Skeletal muscle tissue (tissue), 4 donors: ENCODE measurements around the gene GNAO1. TPM values are rescaled to one million over a fixed set of nuclear protein-coding genes. Genes with fewer than 3 reads are reported as not detected.
A peak's percentile ranks its signal among the peaks of the same experiment; 100 is the strongest.

Experiments
- H3K27ac ChIP-seq: one replicate; pipeline ENCODE4 v1.7.0; 2013; ENCODE audit warnings: mild to moderate bottlenecking, low read depth, low read length, inconsistent platforms
- H3K27me3 ChIP-seq, 3 donors: one replicate each; pipeline ENCODE4 v1.7.0; 2013; ENCODE audit warnings: low read length in 3 of 3; ENCODE audit not compliant: control insufficient read depth in 3 of 3, insufficient read depth in 3 of 3
- H3K36me3 ChIP-seq, 3 donors: one replicate each; pipeline ENCODE4 v1.7.0; 2013; ENCODE audit warnings: low read length in 3 of 3; ENCODE audit not compliant: control insufficient read depth in 3 of 3, insufficient read depth in 3 of 3
- H3K4me1 ChIP-seq, 3 donors: one replicate each; pipeline ENCODE4 v1.7.0; 2013; ENCODE audit warnings: low read length in 3 of 3, mild to moderate bottlenecking in 3 of 3; ENCODE audit not compliant: control insufficient read depth in 3 of 3, insufficient read depth in 3 of 3
- H3K4me3 ChIP-seq, 3 donors: one replicate each; pipeline ENCODE4 v1.7.0; 2013; ENCODE audit warnings: low read length in 3 of 3
- H3K9ac ChIP-seq, 3 donors: one replicate each; pipeline ENCODE4 v1.7.0; 2013; ENCODE audit warnings: low read length in 3 of 3, mild to moderate bottlenecking in 3 of 3, moderate library complexity in 2 of 3, low read depth in 1 of 3
- H3K9me3 ChIP-seq, 3 donors: one replicate each; pipeline ENCODE4 v1.7.0; 2013; ENCODE audit warnings: low read length in 3 of 3; ENCODE audit not compliant: control insufficient read depth in 3 of 3
- total RNA-seq: library from RNA; depleted of rRNA; stranded (reverse); fragments of >200 nt; gene quantifications from one replicate; pipeline ENCODE4 v1.2.3, GENCODE V29; 2014
- donor health status: Osteomylitis.

GNAO1 gene
- total RNA-seq, 1 donor from 2014 or later = under 0.01 TPM

GRCh38 chr16:56355786-56356275, 164.5 kb downstream of the GNAO1 start:
- Histone ChIP-seq H3K9me3 (no peaks in the 10 kb centered on the region), H3K4me1 (peaks cover 23 to 34% (median 23%) of the 10 kb centered on the region in 3 donors), H3K27ac (no peak overlapping the region), H3K36me3 (no peaks in the 10 kb centered on the region), H3K4me3 (peak overlapping the region; percentile 15 to 63 (median 47)), H3K27me3 (no peaks in the 10 kb centered on the region), H3K9ac (peak overlapping the region; percentile 67 to 82 (median 69))

GRCh38 chr16:56356276-56357240, 165.3 kb downstream of the GNAO1 start:
- peak overlapping the region; percentile 47 to 69 (median 63) for H3K4me3 ChIP-seq
- peak overlapping the region; percentile 67 to 82 (median 69) for H3K9ac ChIP-seq
- peaks cover 23 to 34% (median 23%) of the 10 kb centered on the region in 3 donors for H3K4me1 ChIP-seq
- H3K9me3 ChIP-seq = no peaks in the 10 kb centered on the region
- no peaks in the 10 kb centered on the region for H3K36me3 ChIP-seq
- H3K27ac ChIP-seq = peak overlapping the region; percentile 38
- no peaks in the 10 kb centered on the region for H3K27me3 ChIP-seq

- Histone ChIP-seq H3K9ac (peak overlapping the region in 2 of 3 donors; percentile 67 to 69), H3K27me3 (no peaks in the 10 kb centered on the region), H3K4me3 (peak overlapping the region in 2 of 3 donors; percentile 47 to 69), H3K9me3 (no peaks in the 10 kb centered on the region), H3K27ac (peak overlapping the region; percentile 38), H3K36me3 (peaks cover 4% of the 10 kb centered on the region in 3 donors), H3K4me1 (peaks cover 23 to 34% (median 23%) of the 10 kb centered on the region in 3 donors)
These were observed 166.0 kb downstream of the GNAO1 start for GRCh38 chr16:56357241-56357764.

- Histone ChIP-seq H3K27ac (peak overlapping the region; percentile 38), H3K4me1 (peaks cover 20 to 30% (median 23%) of the 10 kb centered on the region in 3 donors), H3K36me3 (peaks cover 9 to 10% (median 10%) of the 10 kb centered on the region in 3 donors), H3K9ac (no peak overlapping the region), H3K4me3 (peak overlapping the region in 1 of 3 donors; percentile 29), H3K27me3 (no peaks in the 10 kb centered on the region), H3K9me3 (no peaks in the 10 kb centered on the region)
These were observed 166.6 kb downstream of the GNAO1 start for GRCh38 chr16:56357765-56358322.

- Histone ChIP-seq H3K27me3 (no peaks in the 10 kb centered on the region), H3K4me3 (no peak overlapping the region), H3K27ac (peak overlapping the region; percentile 41), H3K4me1 (peaks cover 13 to 27% (median 14%) of the 10 kb centered on the region in 3 donors), H3K9ac (peak overlapping the region in 1 of 3 donors; percentile 45), H3K9me3 (no peaks in the 10 kb centered on the region), H3K36me3 (peaks cover 31 to 35% (median 32%) of the 10 kb centered on the region in 3 donors)
These were observed 169.1 kb downstream of the GNAO1 start for GRCh38 chr16:56360117-56361008.

GRCh38 chr16:56362057-56362655, 170.9 kb downstream of the GNAO1 start:
- Histone ChIP-seq H3K36me3 (peaks cover 36 to 46% (median 41%) of the 10 kb centered on the region in 3 donors), H3K9ac (no peak overlapping the region), H3K4me1 (peaks cover 8 to 20% (median 9%) of the 10 kb centered on the region in 3 donors), H3K27me3 (no peaks in the 10 kb centered on the region), H3K9me3 (no peaks in the 10 kb centered on the region), H3K27ac (no peak overlapping the region), H3K4me3 (no peak overlapping the region)

GRCh38 chr16:56362706-56363105, 171.4 kb downstream of the GNAO1 start:
- H3K27ac ChIP-seq = no peak overlapping the region
- peaks cover 39 to 52% (median 46%) of the 10 kb centered on the region in 3 donors for H3K36me3 ChIP-seq
- H3K4me1 ChIP-seq = peaks cover 8 to 20% (median 9%) of the 10 kb centered on the region in 3 donors
- no peak overlapping the region for H3K4me3 ChIP-seq
- no peak overlapping the region for H3K9ac ChIP-seq
- no peaks in the 10 kb centered on the region for H3K9me3 ChIP-seq
- no peaks in the 10 kb centered on the region for H3K27me3 ChIP-seq

- H3K36me3 ChIP-seq = peaks cover 44 to 57% (median 48%) of the 10 kb centered on the region in 3 donors
- H3K4me3 ChIP-seq = no peak overlapping the region
- H3K4me1 ChIP-seq = peaks cover 7 to 17% (median 13%) of the 10 kb centered on the region in 3 donors
- H3K9ac ChIP-seq = no peak overlapping the region
- H3K27ac ChIP-seq = no peak overlapping the region
- H3K27me3 ChIP-seq = no peaks in the 10 kb centered on the region
- no peaks in the 10 kb centered on the region for H3K9me3 ChIP-seq
These were observed 172.0 kb downstream of the GNAO1 start for GRCh38 chr16:56363181-56363716.
